ENCODE results near the gene PRELID2. TPM values are rescaled to one million over a fixed set of nuclear protein-coding genes. Genes with fewer than 3 reads are reported as not detected.

Gene PRELID2
- total RNA-seq, 1 donor from 2014 or later = 19.9 TPM

- no peak overlapping the region for H3K27ac Mint-ChIP-seq
- H3K9me3 Mint-ChIP-seq = no peaks in the 10 kb centered on the region
- H3K27me3 Mint-ChIP-seq (ENCODE audit: low read depth) = no peaks in the 10 kb centered on the region
- H3K4me1 Mint-ChIP-seq = no peaks in the 10 kb centered on the region
- no peaks in the 10 kb centered on the region for H3K36me3 Mint-ChIP-seq
- no peak for DNase-seq (ENCODE audit: low spot score in 2 of 2, unreplicated experiment in 2 of 2)
- no peak for TF ChIP-seq CTCF (IDR thresholded peaks at IDR 0.05; ENCODE audit: unreplicated experiment)
- no peak overlapping the region for H3K4me3 Mint-ChIP-seq
These were observed 13.7 kb upstream of the PRELID2 start for GRCh38 chr5:145848854-145849253.

GRCh38 chr5:145847499-145848497 lies 12.7 kb upstream of the PRELID2 start:
- Mint-ChIP-seq H3K4me3 (no peak overlapping the region), H3K27ac (no peak overlapping the region), H3K9me3 (no peaks in the 10 kb centered on the region), H3K36me3 (no peaks in the 10 kb centered on the region), H3K27me3 (ENCODE audit: low read depth) (no peaks in the 10 kb centered on the region), H3K4me1 (no peaks in the 10 kb centered on the region)
- DNase-seq (ENCODE audit: low spot score in 2 of 2, unreplicated experiment in 2 of 2) = no peak
- TF ChIP-seq CTCF (IDR thresholded peaks at IDR 0.05; ENCODE audit: unreplicated experiment) = no peak

GRCh38 chr5:145846081-145846480 lies 10.9 kb upstream of the PRELID2 start:
- no peak overlapping the region for H3K27ac Mint-ChIP-seq
- DNase-seq (ENCODE audit: low spot score in 2 of 2, unreplicated experiment in 2 of 2) = no peak
- no peak overlapping the region for H3K4me3 Mint-ChIP-seq
- no peaks in the 10 kb centered on the region for H3K36me3 Mint-ChIP-seq
- no peak for TF ChIP-seq CTCF (IDR thresholded peaks at IDR 0.05; ENCODE audit: unreplicated experiment)
- no peaks in the 10 kb centered on the region for H3K4me1 Mint-ChIP-seq
- H3K9me3 Mint-ChIP-seq = peaks cover under 1% of the 10 kb centered on the region
- H3K27me3 Mint-ChIP-seq (ENCODE audit: low read depth) = no peaks in the 10 kb centered on the region

- Mint-ChIP-seq H3K36me3 (no peaks in the 10 kb centered on the region), H3K27ac (no peak overlapping the region), H3K4me1 (peaks cover 2% of the 10 kb centered on the region), H3K4me3 (no peak overlapping the region), H3K27me3 (ENCODE audit: low read depth) (no peaks in the 10 kb centered on the region), H3K9me3 (peaks cover 5% of the 10 kb centered on the region)
- TF ChIP-seq CTCF (IDR thresholded peaks at IDR 0.05; ENCODE audit: unreplicated experiment) = no peak
- DNase-seq (ENCODE audit: low spot score in 2 of 2, unreplicated experiment in 2 of 2) = no peak
These were observed 6.2 kb upstream of the PRELID2 start for GRCh38 chr5:145841299-145841698.

- Mint-ChIP-seq H3K4me1 (peaks cover 6% of the 10 kb centered on the region), H3K9me3 (peaks cover 5% of the 10 kb centered on the region), H3K36me3 (no peaks in the 10 kb centered on the region), H3K27ac (no peak overlapping the region), H3K27me3 (ENCODE audit: low read depth) (no peaks in the 10 kb centered on the region), H3K4me3 (no peak overlapping the region)
- no peak for TF ChIP-seq CTCF (IDR thresholded peaks at IDR 0.05; ENCODE audit: unreplicated experiment)
- no peak for DNase-seq (ENCODE audit: low spot score in 2 of 2, unreplicated experiment in 2 of 2)
These were observed 5.5 kb upstream of the PRELID2 start for GRCh38 chr5:145840458-145841132.

All from mesothelial cell of epicardium (in vitro differentiated cells).